Endometrial microvascular endothelial cells (primary cell): ENCODE results near the gene ADGRG3. TPM values are rescaled to one million over a fixed set of nuclear protein-coding genes. Genes with fewer than 3 reads are reported as not detected.

Experiments used
- in situ Hi-C: cut with HindIII; loops from 2 replicates; pipeline ENCODE4 v1.10.0; 2017; ENCODE audit warnings: low sequenced_read_pairs, low pct_unique_long_range_greater_than_20kb; ENCODE audit errors: inconsistent ontology term
- total RNA-seq: library from RNA; depleted of rRNA; stranded (reverse); fragments of >200 nt; gene quantifications from one replicate; pipeline ENCODE4 v1.2.3, GENCODE V29; 2015; ENCODE audit errors: inconsistent ontology term

The ADGRG3 gene, protein sequence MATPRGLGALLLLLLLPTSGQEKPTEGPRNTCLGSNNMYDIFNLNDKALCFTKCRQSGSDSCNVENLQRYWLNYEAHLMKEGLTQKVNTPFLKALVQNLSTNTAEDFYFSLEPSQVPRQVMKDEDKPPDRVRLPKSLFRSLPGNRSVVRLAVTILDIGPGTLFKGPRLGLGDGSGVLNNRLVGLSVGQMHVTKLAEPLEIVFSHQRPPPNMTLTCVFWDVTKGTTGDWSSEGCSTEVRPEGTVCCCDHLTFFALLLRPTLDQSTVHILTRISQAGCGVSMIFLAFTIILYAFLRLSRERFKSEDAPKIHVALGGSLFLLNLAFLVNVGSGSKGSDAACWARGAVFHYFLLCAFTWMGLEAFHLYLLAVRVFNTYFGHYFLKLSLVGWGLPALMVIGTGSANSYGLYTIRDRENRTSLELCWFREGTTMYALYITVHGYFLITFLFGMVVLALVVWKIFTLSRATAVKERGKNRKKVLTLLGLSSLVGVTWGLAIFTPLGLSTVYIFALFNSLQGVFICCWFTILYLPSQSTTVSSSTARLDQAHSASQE
- not detected for total RNA-seq

DNA sequence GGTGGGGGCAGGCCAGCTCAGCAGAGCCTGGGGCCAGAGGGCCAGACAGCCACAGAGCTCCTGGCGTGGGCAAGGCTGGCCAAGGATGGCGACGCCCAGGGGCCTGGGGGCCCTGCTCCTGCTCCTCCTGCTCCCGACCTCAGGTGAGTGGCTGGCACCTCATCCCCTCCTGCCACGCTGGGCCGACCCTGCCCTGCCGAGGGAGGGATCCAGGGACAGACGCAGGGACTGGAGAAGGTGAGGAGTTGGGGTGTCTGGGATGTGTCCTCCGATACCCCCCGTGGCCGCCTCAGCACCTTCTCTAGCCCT lies at the start of gene ADGRG3:
TSS of gene ADGRG3 (plus strand) at position 44 of the 309 bp plus-strand sequence. CDS start at position 86, 42 bp downstream.
- in situ Hi-C loops, result no loop called here

DNA sequence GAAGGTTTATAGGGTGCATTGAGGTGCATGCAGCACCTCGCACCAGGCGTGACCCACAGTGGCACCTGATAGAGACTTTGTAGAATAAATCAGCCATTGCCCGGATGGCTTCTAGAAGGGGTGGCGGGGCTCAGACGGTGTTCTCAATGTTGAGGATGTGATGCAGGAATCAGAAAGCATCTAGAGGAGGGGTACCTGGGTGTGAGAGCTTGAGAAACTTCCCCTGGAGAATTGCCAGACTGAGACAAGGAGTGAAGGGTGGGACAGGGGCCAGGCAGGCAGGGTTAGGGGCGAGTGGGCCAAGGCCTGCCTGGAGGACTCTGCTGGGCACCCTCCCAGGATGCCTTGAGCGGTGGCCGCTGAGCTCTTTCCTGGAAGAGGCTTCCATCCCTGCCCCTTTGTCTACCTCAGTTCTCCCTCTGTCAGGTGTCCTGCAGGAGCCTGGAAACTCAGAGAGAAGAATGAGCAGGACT lies 48.9 kb upstream of the ADGRG3 start:
- in situ Hi-C loops, result no loop called here

DNA sequence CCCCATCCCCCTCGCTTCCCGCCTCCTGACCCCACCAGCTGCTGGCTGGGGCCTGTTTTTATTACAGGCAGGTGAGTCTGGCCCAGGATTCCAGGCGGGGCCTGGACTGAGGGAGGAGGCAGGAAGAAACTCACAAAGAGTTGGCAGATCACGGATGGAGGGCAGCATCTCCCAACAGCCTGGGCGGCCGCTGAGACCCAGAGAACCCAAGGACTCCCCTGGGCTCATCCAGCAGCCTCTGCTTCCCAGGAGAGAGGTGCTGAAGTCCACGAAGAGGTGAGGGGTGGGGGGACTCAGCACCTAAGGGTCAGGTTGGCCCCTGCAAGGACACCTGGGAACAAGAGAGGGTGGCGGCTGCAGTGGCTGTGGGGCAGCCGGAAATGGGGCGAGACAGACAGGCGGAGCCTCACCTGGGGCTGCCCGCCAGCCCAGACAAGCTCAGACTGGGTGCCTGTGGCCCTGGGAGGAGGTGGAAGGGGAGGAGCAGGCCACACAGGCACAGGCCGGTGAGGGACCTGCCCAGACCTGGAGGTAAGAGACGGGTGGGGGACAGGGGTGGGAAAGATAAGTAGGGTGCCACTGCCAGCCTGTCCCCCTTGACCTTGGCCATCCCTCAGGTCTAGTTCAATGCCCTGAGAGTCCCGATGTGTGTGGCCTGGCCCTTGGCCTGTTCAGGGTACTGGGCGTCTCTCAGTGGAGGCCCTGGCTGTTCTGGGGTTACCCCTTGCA lies 48.3 kb upstream of the ADGRG3 start:
- in situ Hi-C loops, result no loop called here

DNA sequence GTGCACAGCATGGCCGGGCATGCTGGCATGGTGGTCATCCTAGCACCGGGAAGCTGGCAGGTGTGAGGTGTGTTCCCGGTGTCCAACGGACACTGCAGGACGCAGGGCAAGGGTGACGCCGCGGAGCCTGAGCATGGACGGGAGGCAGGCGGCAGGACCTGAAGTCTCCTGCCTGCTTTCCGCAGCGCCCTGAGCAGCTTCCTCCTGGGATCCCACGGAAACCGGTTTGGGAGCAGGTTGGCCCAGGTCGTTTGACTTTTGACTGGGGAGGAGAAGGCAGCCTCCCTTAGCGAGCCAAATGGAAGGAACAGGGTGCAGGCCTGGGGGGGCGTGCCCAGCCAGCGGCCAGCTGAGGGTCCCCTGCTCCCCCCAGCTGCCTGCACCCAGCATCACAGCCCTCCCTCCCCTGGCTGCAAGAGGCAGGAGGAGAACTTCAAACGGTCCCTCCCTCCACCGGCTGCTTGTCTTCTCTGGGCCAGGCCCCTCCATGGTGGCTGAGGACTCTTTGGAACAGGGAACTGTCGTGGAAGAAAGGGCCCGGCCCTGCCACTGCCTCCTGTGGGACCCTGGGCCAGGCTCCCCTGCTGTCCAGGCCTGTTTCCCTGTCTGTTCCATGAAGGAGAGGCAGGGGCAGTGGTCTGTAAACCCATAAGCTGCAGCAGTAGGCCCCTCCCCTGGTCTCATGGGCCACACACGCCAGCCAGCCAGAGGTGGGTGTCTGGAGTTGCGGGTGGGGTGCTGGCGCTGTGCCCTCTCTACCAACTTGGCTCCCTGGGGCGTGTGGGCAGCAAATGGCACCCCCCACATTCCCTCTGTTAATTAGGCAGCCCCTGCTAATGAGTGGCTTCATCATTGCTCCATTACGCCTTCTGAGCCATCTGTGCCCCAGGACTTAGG lies 47.5 kb upstream of the ADGRG3 start:
- in situ Hi-C loops, result no loop called here

DNA sequence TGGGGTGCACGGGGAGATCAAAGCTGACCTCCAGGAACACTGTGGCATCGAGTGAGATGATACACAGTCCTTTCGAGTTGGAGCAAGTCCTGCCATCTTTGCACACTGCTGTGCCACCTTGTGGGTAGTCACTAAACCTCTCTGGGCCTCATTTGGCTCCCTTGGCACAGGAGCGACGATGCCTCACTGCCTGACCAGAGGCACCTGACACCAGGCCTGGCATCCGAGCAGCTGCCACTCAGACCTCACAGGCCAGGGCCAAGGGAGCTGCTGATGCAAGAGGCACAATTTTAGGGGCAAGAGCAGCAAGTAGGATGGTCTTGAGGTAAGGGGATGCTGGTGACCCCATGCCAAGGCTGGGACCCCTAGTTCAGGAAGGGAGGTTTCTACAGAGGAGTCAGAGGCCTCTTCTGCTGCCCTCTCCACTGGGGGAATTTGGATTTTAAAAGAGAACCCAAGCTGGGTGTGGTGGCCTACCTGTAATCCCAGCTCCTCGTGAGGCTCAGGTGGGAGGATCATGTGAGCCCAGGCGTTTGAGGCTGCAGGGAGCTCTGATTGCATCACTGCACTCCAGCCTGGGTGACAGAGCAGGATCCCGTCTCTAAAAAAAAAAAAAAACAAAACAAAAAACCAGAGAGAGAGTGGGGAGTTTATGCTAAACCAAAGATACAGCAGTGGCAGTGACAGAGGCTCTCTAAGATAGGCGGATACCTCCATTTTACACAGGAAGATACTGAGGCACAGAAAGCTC lies 46.4 kb upstream of the ADGRG3 start:
- in situ Hi-C loops, result no loop called here

DNA sequence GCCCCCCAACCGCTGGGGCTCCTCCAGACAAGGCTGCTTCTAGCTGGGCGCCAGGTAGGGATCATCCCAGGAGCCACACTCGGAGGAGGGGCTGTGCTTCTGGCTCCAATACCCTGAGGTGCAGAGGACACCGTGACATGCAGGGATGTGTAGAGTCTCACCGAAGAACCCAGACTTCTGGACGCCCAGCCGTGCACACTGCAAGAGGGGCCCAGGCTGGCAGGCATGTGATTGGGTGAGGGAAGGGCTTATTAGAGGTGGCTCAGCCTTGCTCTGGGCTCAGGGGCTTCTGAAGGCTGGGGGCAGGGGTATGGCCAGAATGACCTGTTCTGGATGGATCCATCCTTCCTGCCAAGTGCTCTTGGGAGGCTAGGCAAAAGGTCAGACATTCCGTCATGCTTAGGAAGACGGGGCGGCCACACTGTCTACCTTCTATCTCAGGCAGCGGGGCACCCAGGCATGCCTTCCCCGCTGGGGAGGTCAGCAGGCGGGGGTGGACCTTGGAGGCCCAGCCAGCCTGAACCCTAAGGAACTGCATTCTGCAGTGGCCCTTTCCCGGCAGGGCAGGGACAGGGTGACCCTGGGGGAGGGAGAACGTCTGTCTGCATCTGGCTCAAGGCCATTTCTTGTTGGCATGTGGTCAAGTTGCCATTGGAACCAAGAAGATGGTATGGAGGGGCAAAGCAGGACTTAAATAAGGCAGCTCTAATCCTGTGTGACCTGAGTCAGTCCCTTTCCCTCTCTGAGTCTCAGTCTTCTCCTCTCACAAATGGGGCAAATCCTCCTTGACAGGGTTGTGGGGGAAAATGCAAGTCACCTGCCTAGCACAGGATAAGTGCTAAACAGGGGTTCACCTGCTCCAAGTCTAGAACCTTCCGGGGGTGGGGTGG lies 45.5 kb upstream of the ADGRG3 start:
- in situ Hi-C loops, result no loop called here

DNA sequence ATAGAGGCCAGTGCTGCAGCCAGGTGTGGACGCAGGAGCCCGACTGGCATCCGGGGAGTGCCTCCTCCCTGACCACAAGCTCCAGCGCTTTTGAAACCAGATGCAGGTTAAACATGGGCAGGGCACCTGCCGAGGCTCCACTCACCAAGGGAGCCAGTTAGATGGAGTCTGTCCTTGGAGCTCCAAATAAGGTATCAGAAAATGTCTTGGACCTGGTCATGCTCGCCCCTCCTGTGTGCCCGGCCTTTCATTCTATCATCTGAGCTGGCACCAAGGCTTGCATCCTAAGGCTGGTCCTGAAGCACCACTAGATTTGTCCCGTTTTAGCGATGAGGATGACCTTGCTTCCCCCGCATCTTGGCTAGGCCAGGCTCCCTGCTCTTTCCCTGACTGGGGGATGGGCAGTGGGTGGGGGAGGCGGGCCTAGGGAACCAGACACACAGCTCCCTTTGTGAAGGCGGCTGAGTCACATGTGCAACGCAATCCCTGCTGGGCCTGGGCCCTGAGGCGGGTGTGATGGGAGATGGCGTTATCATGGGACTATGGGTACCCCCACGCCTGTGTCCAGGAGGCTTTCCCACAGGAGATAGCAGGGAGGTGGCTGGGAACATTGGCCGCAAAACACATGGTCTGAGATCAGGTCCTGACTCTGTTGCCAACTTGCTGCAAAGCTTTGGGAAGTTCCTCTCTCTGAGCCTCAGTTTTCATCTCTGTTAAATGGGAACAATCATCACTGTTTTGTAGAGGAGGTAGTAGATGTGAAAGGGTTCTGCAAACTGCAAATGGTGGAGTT lies 44.7 kb upstream of the ADGRG3 start:
- in situ Hi-C loops, result no loop called here

DNA sequence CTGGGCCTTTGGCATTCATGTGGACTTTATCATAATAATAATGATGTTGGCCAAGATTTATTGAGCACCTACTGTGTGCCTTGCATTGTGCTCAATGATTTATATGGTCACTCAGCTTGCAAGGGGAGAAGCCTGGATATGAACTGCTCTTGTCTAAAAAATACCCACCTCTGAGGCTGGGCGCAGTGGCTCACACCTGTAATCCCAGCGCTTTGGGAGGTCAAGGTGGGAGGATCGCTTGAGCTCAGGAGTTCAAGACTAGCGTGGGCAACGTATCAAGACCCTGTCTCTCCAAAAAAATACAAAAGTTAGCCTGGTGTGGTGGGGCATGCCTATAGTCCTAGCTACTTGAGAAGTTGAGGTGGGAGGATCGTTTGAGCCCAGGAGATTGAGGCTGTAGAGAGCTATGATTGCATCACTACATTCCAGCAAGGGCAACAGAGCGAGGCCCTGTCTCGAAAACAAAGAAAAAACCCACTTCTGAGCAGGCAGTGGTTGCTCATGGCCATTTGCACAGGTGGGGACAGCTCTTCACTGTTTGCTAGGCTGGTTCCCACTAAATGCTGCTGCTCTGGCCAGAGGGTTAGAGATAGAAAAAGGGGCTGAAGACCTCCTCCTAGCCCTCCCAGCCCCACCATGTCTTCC lies 43.9 kb upstream of the ADGRG3 start:
- in situ Hi-C loops, result no loop called here

DNA sequence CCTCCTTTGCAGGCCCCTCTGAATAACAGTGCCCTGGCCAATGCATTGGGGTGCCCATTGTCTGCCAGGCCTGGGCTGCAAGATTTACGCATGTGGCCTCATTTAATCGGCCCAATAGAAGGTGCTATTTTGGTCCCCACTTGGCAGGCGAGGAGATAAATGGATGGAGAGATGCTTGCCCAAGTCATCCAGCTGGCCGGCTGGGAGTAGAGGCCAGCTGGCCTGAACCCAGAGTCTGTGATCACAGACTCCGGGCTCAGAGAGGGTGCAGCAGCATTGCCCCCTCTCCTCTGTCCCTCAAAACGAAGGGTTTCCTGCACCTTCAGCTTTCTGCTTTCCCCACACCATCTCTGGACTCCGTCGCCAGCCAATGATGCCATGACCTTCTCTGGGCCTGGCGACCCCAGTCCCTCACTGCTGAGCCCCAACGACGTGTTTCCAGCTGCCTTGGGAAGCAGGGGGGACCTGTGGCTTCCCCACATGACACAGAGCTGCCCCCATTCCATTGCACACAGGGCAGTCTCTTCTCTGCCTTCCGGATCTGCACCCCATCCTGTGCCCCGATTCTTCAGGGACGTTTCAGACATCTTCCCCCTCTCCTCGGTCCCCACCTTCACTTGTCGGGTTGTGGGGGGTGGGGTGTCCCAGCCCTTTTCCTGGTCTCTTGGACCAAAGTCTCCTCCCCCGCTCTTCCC lies 43.2 kb upstream of the ADGRG3 start:
- in situ Hi-C loops, result no loop called here

DNA sequence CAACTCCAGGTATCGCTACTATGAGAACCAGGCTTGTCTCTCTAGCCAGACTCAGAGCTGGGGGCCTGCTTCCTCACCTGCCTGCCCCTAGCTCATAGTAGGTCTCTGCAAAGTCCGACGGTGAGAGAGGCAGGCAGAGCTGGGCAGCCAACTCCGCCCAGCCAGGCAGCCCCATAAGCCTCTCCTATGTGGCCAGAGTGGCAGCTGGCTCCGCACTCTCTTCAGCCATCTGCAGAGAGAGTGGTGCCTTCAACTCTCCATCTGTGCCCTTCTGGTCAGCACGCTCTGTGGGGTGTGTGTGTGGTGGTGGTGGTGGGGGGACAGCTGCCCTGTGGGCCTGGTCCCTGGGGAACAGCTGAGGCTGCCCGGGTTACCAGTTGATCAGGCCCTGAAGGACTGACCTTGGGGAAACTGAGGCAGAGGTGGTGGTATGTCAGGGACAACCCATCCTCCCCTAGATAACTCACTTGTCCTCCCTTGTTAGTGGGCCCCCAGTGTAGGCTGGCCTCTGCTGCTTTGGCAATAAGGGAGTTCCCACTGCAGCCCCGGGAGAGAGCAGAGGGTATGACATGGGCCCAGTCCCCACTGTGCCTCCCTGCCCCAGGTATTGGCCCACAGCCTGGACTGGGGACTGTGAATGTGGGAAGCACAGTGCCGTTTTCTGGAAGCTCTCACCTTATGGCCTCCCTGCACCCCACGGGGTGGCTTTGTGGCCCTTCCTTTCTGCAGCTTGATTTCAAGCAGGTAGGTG lies 41.5 kb upstream of the ADGRG3 start:
- in situ Hi-C loops, result no loop called here

DNA sequence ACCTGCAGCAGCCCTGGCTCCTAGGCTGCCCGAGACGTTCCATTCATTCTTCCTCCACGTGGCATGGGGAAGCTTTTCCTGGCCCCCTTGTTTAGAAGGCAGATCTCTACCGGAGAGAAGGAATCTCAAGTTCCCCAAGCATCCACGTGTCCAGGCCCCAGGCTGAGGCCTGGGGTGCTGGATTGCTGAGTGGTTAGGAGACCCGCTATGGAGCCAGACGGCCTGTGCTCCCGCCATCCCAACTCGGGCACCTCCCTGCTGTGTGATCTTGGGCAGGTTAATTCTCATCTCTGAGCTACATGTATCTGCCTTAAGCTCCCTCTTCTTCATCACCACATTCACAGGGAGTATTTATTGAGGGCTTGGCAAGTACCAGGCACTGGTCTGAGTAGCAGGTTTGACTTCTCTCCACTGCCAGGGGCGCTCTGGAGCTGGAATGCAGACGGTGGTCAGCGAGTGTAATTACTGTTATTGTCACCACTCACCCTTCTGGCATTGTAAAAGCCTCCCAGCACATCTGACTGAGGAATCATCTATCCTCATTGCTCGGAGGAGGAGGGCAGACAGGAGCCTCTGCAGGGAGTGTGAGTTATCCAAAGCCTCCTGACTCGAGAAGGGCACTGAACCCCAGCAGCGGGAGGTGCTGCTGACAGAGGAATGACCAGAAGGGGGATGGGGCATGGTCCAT lies 40.8 kb upstream of the ADGRG3 start:
- in situ Hi-C loops, result no loop called here

DNA sequence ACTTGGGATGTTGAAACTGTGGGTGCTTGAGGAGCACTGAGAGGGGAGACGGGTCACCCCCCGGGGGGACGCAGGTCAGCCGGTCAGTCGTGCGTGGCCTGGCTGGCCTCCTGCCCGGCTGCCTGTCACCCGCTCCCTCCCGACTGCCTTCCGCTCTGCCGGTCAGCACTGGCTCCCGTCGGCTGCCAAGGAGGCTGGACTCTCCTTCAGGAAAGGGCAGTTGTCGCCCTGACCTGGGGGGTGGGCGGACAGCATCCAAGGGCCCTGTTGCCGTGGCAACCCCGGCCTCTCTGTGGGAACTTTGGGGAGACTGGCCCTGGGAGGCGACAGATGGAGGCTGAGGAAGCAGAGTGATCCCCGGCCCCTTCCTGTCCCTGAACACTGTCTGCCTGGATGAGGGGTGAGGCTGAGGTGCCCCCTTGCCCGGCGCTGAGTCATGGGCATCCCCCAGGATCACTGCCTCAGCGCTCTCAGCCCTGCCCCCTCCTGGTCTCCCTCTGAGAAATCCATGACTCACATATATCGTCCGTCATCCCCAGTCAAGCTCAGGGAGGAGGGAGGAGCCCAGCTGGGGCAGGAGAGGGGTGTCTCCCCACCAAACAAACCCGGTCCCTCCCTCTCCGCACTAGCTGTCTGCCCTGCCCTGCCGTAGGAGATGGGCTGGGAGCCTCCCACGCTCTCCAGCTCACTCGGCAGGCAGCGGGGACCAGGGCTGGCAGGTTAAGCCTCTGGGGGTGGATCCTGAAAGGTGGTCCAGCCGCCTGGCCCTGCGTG lies 39.9 kb upstream of the ADGRG3 start, which contains the start of gene ADGRG1:
TSS of gene ADGRG1 (plus strand) at position 623 of the 774 bp plus-strand sequence. CDS start 21,658 bp downstream, outside the sequence.
- in situ Hi-C loops, result no loop called here

DNA sequence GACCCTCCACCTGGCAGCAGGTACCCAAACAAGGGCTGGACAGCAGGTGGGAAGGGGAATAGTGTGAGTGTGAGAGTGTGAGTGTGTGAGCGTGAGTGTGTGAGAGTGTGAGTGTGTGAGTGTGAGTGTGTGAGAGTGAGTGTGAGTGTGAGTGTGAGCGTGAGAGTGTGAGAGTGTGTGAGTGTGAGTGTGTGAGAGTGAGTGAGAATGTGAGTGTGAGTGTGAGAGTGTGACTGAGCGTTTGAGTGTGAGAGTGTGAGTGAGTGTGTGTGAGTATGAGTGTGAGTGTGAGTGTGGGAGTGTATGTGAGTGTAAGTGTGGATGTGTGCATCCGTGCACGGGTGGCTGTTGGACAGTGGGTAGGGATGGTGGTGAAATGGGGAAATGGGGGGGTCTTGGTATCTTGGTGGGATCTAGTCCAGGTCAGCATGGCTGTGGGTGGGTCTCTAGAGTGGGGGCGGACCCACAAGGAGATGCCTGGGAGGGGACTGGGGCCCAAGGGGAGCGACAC lies 39.3 kb upstream of the ADGRG3 start:
- in situ Hi-C loops, result no loop called here
